GM04503 (cell line): Measurements from ENCODE around the gene ZNF532.
A peak's percentile ranks its signal among the peaks of the same experiment; 100 is the strongest.
"Not testable (repeated sequence)": the region's sequence is repeated elsewhere in the genome, so short reads cannot be mapped to it uniquely, and the experiment has no call there.

ENCODE experiments used
- DNase-seq: peaks from one replicate; pipeline ENCODE4 v3.0.0-alpha.2; 2012; ENCODE audit warnings: low read depth

The ZNF532 gene

GRCh38 chr18:59005262-59005661, 140.6 kb downstream of the ZNF532 start:
- peak; percentile 74 for DNase-seq

GRCh38 chr18:59006461-59007067, 141.9 kb downstream of the ZNF532 start:
- peak; percentile 55 for DNase-seq

GRCh38 chr18:59008302-59008974, 143.8 kb downstream of the ZNF532 start:
- DNase-seq, result no peak

DNA sequence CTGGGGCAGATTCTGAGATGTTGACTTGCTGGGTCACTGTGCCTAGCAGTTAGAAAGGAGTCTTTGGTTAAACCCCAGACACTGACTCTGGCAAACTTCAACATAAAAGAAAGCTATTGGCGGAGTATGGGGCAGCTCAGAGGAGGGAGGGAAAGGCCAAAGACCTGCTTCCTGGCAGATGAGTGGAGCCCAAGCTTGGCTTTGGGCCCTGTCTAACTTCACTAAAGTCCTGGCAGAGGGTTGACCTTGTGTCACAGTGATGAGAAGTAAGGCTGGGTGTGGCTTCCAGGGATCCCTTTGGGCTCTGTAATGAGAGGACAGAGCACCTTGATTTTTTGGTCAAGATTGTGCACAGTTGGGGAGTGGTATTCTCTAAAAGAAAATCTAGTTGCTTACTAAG, 145.2 kb downstream of the ZNF532 start:
- DNase-seq, result no peak

DNA sequence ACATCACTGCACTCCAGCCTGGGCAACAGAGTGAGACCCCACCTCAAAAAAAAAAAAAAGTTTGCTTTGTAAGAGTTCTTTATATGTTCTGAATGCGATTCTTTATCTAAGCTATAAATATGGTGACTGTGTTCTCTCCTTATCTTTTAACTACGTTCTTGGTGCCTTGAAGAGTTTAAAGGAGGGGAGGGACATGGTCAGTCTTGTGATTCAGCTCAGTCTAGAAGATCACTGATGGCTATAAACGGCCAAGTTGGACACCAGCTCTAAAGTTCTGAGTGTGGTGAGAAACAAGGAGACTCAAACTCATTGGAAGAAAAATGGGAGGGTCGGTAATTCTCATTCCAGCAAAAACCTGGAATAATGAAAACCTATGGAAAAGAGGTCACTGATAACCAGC, 146.6 kb downstream of the ZNF532 start:
- no peak for DNase-seq

- DNase-seq, result no peak
Observed at GRCh38 chr18:59011786-59012185, 147.1 kb downstream of the ZNF532 start.

DNA sequence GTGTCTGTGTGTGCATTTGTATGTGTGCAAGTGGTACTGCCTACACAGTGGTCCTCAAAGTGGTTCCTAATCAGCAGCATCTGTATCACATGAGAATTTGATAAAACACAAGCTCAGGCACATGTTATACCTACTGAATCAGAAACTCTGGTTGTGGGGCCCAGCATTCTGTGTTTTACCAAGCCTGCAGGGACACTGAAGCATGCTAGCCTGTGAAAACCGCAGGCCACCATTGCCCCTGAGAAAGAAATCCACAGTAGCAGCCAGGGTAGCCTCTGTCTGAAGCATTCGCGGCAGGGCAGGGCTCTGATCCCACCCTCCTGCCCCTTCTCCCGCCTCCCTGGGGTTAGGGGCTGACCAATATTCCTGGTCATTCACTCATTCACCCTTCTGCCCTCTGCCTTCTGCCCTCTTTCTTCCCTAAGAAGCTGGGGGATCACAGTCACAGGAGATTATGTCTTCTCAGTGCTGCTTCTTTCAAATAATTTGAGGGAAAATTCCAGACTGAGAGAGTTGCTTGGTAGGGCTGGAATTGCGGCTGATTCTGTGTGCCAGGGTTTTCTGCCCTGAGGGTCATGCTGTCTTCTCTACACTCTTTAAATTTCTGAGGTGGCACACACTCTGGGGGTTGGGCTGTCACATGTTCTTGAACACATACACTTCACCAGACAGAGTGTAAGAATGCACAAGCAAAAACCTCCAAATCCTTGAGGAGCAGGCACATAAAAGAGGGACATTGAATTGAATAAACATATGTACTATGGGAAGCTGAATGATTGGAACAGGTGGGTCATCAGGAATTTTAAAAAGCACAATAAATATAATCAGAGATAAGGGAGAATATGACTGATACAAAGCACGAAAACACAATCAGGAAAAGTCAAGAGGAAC, 148.4 kb downstream of the ZNF532 start:
- DNase-seq, result no peak

DNA sequence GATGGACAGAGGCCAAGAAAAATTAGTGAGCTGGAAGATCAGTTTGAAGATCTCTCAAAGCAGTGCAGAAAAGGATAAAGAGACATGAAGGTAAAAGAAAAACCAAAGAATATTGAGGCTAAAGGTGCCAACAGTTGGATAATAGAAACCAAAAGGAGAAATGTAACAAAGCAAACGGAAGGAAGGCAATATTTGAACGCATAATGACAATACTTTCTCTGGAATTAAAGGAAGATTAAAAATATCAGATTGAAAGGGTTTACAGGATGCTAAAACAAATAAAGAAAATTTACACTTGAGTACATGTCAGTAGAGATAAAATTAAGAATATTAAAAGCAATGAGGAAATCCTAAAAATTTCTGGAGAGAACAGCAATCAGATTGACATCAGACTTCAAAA, 149.1 kb downstream of the ZNF532 start:
- no peak for DNase-seq

- DNase-seq, result no peak
Observed at GRCh38 chr18:59015531-59016152, 151.0 kb downstream of the ZNF532 start.

DNA sequence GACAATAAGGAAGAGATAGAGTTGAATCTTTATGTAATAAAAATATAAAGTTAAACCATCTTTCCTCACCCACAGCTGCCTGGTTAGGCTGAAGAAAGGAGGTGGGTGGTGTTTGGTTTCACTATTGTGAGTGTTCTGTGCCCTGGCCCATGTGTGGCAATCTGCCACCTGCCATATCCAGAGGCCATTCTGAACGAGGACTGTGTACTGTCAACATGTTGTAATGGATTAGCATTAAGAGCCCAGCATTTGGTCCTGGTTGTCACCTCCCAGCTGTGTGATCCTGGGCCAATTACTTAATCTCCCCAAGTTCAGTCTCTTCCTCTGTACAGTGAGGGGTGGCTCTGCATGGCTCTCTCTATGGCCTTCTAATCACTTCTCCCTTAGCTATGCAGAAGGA, 156.8 kb downstream of the ZNF532 start:
- DNase-seq, result no peak

DNA sequence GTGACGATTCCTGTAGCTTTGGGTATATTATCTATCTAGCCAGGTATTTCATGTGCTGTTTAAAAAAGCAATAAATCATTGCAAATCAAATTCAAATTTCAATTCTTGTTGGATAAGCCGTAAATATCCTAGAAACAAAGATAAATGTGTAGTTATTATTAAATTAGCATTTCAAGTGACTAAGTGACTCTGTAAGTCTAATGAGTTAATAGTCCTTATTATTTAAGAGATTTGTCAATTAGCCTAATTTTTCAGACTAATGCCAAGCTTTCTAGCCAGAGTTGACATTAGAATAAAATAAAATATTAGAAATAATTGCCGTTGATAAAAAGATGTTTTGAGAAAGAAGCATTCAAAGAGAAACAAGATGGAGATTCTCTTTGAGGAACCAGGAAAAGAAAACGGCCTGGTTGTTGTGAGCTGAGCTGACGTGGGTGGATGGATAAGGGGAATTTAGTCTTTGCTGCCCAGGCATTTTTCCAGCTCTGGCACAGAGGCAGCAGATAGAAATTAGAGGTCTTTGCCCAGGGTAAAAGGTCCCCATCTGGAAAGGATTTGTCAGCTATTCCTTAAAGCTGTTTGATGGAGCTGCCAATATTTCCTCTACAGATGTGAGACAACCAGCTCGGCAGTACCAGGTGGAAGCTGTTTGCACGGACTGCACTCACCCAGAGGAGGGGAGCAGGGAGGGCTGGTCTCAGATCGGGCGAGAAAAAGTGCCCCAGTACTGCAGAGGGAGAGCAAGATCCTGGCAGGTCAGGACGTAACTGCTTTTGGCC, 157.7 kb downstream of the ZNF532 start:
- DNase-seq, result no peak

DNA sequence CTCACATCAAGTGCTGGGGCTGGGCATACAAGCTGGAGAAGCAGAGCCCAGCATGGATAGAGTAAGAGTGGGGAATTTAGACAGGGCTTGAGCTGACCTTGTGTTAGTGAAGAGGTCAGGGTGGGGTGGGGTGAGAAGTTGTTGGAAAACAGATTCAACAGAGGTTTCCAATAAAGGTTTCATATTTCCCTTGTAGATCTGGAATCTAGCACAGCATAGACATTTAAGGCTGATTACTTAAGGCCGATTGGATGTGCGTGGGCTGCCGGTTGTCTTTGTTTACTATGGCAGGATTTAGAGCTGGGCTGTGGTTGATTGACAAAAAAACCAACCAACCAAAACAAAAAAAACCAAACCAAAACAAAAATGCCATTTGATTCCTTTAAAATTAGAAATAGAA, 160.2 kb downstream of the ZNF532 start:
- DNase-seq, result no peak

- DNase-seq, result not testable (repeated sequence)
Observed at GRCh38 chr18:59025532-59025931, 160.9 kb downstream of the ZNF532 start.

DNA sequence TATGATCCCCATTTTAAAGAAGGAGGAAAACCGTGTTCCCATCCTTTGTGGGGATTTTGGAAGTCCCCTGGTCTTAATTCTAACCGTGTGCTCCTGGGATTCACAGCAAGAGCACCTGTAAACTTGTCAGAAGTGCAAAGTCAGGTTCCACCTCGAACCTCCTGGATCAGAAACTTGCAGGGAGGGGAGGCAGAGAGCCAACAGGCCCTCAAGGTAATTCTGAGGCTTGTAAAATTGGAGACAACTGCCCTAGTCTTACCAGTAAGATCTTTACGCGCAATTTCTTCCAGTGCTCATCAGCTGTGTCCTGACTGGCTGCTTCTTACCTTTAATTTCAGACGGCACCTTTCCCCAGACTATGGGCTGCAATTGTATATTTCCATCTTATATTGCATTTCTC, 161.7 kb downstream of the ZNF532 start:
- no peak for DNase-seq

GRCh38 chr18:59026831-59027410, 162.2 kb downstream of the ZNF532 start:
- DNase-seq, result no peak

GRCh38 chr18:59029663-59030429, 165.2 kb downstream of the ZNF532 start:
- DNase-seq, result no peak

DNA sequence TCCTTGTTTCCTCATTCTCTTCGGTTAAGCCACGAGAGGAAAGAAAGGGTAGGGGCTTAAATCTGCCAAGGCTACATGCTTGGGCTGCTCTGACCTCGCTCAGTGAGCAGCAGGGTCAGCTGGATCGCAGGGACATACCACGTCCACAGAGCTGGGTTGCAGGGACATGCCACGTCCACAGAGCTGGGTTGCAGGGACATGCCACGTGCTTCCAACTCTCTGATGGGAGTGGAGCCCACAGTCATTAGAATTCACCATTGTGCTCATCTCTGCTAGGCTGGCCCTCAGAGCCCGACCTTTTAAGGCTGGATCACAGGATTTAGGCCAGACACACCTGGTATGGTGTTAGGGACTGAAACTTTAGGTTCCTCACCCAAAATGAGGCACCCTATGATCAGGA, 167.6 kb downstream of the ZNF532 start:
- DNase-seq, result no peak

DNA sequence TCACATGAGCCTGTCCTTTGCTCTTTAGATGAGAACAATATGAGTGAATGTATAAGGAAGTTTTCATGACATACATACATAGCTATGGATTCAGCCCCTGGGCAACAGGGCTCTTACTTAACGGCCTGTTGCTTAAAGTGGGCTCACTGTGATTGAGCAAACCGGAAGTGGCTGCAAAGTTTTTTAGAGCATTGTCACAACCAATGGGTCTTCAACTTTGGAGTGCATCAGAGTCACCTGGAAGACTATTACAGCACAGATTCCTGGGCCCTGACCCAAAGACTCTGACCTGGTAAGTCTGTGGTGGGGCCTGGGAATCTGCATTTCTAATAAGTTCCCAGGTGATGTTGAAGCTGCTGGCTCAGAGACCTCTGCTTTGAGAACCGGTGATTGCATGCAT, 168.7 kb downstream of the ZNF532 start:
- DNase-seq, result no peak

GRCh38 chr18:59033974-59034373, 169.3 kb downstream of the ZNF532 start:
- DNase-seq, result no peak

GRCh38 chr18:59035591-59035990, 170.9 kb downstream of the ZNF532 start:
- no peak for DNase-seq
